SU-DHL-6 (cell line): ENCODE measurements around the gene KATNB1.

Source experiments
- H2AFZ ChIP-seq: fragments of 200-600 bp; sonication (generic); 2 replicates; pipeline ENCODE4 v1.6.1; 2014; ENCODE audit warnings: low read depth, mild to moderate bottlenecking, moderate library complexity, mixed read lengths, antibody characterized with exemption, low read length; ENCODE audit not compliant: severe bottlenecking
- H3F3A ChIP-seq: fragments of 200-600 bp; shearing (Covaris generic); 2 replicates; pipeline ENCODE4 v1.6.0; 2016; ENCODE audit warnings: antibody characterized with exemption, mild to moderate bottlenecking; ENCODE audit not compliant: insufficient read depth
- H3K27ac ChIP-seq: fragments of 200-600 bp; sonication (generic); 2 replicates; pipeline ENCODE4 v1.5.1; 2016; ENCODE audit warnings: low read depth, mild to moderate bottlenecking, low read length, moderate library complexity, mixed read lengths
- H3K27me3 ChIP-seq: fragments of 200-600 bp; sonication (generic), shearing (Covaris generic); 2 replicates; pipeline ENCODE4 v1.6.0; 2014; ENCODE audit warnings: mild to moderate bottlenecking, low read length
- H3K36me3 ChIP-seq: fragments of 200-600 bp; sonication (generic); 2 replicates; pipeline ENCODE4 v1.6.1; 2014; ENCODE audit warnings: mild to moderate bottlenecking, low read length, mixed read lengths
- H3K4me2 ChIP-seq: fragments of 300-600, 200-600 bp; shearing (Covaris generic), sonication (generic); 2 replicates; pipeline ENCODE4 v1.6.0; 2014; ENCODE audit warnings: low read length, low read depth, mild to moderate bottlenecking; ENCODE audit not compliant: poor library complexity, severe bottlenecking
- H3K4me3 ChIP-seq: fragments of 200-600 bp; sonication (generic); 2 replicates; pipeline ENCODE4 v1.5.1; 2014; ENCODE audit warnings: antibody characterized with exemption, low read length, mild to moderate bottlenecking, mixed read lengths; ENCODE audit not compliant: insufficient read depth, poor library complexity, severe bottlenecking
- H3K79me2 ChIP-seq: fragments of 200-600 bp; sonication (generic); 2 replicates; pipeline ENCODE4 v1.6.1; 2014; ENCODE audit warnings: mild to moderate bottlenecking, low read length, moderate library complexity; ENCODE audit not compliant: insufficient read depth
- H3K9ac ChIP-seq: fragments of 200-600 bp; sonication (generic); 2 replicates; pipeline ENCODE4 v1.7.0; 2014; ENCODE audit warnings: mild to moderate bottlenecking, low read length
- H3K9me2 ChIP-seq: fragments of 200-600 bp; sonication (generic); replicated peaks from 2 replicates; pipeline ENCODE4 v1.6.1; 2014; ENCODE audit warnings: low read length; ENCODE audit not compliant: insufficient read depth
- H3K9me3 ChIP-seq: fragments of 200-600 bp; sonication (generic); 2 replicates; pipeline ENCODE4 v1.6.1; 2014; ENCODE audit warnings: low read length, mixed read lengths; ENCODE audit not compliant: insufficient read depth
- H4K20me1 ChIP-seq: fragments of 200-600 bp; sonication (generic); 2 replicates; pipeline ENCODE4 v1.6.1; 2014; ENCODE audit warnings: low read depth, mild to moderate bottlenecking, antibody characterized with exemption, low read length, moderate library complexity, mixed read lengths
- EZH2phosphoT487 ChIP-seq: fragments of 200-600 bp; sonication (generic), shearing (Covaris generic); conservative IDR thresholded peaks from 2 replicates; pipeline ENCODE4 v1.6.1; 2018; ENCODE audit warnings: mild to moderate bottlenecking, antibody characterized with exemption, low read length, moderate library complexity, mixed read lengths
- TF ChIP-seq, protein P1 (sequence below): fragments of 200-600 bp; sonication (generic); IDR thresholded peaks from one replicate; pipeline ENCODE4 v1.5.1; 2017; ENCODE audit warnings: antibody characterized with exemption, mild to moderate bottlenecking, low read length, moderate library complexity; ENCODE audit not compliant: insufficient read depth, poor library complexity, severe bottlenecking

Gene KATNB1

DNA sequence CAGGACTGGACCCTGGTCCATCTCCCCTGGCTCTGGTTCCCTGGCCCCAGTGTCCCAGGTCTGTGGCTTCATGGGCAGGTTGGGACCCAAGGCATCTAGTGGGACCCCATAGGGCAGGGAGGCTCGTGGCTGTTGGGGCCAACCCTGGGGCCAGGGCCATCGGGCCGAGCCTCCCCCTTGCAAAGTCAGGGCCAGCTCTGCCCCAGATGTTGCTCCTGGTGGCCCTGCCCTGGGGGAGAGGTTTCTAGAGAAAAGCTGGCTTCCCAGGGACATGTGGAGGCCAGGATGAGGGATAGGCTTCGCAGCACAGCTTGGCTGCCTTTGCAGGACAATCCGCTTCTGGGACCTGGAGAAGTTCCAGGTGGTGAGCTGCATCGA is 16.6 kb downstream of the KATNB1 start:
- Histone ChIP-seq H3K27me3 (no peaks in the 10 kb centered on the region), H3K27ac (no peak overlapping the region)
- TF ChIP-seq, protein P1, sequence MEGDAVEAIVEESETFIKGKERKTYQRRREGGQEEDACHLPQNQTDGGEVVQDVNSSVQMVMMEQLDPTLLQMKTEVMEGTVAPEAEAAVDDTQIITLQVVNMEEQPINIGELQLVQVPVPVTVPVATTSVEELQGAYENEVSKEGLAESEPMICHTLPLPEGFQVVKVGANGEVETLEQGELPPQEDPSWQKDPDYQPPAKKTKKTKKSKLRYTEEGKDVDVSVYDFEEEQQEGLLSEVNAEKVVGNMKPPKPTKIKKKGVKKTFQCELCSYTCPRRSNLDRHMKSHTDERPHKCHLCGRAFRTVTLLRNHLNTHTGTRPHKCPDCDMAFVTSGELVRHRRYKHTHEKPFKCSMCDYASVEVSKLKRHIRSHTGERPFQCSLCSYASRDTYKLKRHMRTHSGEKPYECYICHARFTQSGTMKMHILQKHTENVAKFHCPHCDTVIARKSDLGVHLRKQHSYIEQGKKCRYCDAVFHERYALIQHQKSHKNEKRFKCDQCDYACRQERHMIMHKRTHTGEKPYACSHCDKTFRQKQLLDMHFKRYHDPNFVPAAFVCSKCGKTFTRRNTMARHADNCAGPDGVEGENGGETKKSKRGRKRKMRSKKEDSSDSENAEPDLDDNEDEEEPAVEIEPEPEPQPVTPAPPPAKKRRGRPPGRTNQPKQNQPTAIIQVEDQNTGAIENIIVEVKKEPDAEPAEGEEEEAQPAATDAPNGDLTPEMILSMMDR: no peak
- TF ChIP-seq EZH2phosphoT487: no peak

DNA sequence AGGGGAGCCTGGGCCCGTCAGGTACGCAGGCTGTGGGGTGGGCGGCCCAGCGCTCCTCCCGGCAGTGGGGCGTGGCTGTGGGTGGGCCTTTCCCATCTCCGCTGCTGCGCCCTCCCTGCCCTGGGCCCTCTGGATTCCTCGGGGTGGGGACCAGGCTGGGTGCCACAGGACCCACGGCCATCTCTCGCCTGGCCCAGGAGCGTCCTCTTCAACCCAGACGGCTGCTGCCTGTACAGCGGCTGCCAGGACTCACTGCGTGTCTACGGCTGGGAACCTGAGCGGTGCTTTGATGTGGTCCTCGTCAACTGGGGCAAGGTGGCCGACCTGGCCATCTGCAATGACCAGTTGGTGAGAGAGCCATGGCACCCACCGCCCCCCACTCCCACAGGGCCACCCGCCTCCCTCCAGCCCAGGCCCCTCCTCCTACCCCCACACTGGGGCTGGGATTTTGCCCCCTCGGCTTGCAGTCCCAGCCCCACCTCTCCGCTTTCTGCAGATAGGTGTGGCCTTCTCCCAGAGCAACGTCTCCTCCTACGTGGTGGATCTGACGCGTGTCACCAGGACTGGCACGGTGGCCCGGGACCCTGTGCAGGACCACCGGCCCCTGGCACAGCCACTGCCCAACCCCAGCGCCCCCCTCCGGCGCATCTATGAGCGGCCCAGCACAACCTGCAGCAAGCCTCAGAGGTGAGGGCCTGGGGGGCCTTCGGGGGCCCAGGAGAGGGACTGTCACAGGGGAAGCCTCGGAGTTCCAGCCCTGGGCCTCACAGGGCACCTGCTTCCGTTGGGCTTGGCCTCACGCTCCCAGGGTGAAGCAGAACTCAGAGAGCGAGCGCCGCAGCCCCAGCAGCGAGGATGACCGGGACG is 17.2 kb downstream of the KATNB1 start:
- H3K4me3 ChIP-seq: no peak overlapping the region
- H4K20me1 ChIP-seq: no peaks in the 10 kb centered on the region
- H3K36me3 ChIP-seq: no peaks in the 10 kb centered on the region

More for the DNA sequence above, 16.6 kb downstream of the KATNB1 start:
- Histone ChIP-seq H3K4me2 (no peak overlapping the region), H3K79me2 (no peaks in the 10 kb centered on the region), H3K9me2 (no peaks in the 10 kb centered on the region), H4K20me1 (no peaks in the 10 kb centered on the region), H3K9ac (no peak overlapping the region), H3K36me3 (no peaks in the 10 kb centered on the region), H3K9me3 (no peaks in the 10 kb centered on the region), H3K4me3 (no peak overlapping the region), H3F3A (no peaks in the 10 kb centered on the region), H2AFZ (no peak overlapping the region)

DNA sequence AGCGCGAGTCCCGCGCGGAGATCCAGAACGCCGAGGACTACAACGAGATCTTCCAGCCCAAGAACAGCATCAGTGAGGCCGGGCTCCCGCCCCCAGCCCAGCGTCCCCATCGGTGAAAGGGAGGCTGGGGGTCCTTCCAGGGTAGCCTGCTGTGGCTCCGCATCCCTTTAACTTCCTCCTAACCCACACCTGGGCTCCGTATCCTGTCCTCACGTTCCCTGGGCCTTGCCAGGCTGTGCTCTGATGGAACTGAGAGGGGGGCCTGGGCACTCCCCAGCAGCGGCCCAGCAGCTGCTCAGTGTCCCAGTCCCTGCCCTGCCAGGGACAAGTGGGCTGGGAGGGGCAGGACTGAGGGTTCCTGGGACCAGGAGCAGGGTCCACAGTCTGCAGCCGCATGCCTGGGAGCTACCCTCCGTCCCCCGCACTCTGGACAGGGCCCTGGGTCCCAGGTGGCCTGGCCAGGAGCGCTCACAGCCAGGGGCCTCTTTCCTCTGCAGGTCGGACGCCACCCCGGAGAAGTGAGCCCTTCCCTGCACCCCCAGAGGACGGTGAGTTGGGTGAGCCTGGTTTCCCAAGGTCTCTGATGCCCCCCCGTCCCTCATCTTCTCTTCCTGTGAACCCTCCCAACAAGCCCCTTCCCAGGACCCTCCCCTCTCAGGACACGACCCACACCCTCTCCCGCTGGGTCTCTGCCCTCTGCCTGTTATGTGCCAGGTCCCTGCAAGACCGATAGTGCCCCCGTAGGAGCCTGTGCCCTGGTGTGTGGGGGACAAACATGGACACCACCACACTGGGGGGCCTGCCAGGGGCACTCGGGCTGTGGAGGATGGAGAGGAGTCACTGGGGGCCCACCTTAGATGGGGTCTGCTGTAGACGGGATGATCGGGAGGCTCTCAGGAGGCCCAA is 18.1 kb downstream of the KATNB1 start:
- H2AFZ ChIP-seq: no peak overlapping the region
- H4K20me1 ChIP-seq: no peaks in the 10 kb centered on the region
- H3F3A ChIP-seq: no peaks in the 10 kb centered on the region
- TF ChIP-seq EZH2phosphoT487: no peak
- TF ChIP-seq, protein P1: no peak
- H3K36me3 ChIP-seq: no peaks in the 10 kb centered on the region
- H3K9ac ChIP-seq: no peak overlapping the region
- no peaks in the 10 kb centered on the region for H3K9me2 ChIP-seq
- H3K27ac ChIP-seq: no peak overlapping the region
- H3K9me3 ChIP-seq: no peaks in the 10 kb centered on the region
- H3K27me3 ChIP-seq: no peaks in the 10 kb centered on the region
- no peaks in the 10 kb centered on the region for H3K79me2 ChIP-seq
- no peak overlapping the region for H3K4me2 ChIP-seq
- no peak overlapping the region for H3K4me3 ChIP-seq

More for the DNA sequence above, 17.2 kb downstream of the KATNB1 start:
- Histone ChIP-seq H3K9me2 (no peaks in the 10 kb centered on the region), H3F3A (no peaks in the 10 kb centered on the region), H3K9me3 (no peaks in the 10 kb centered on the region), H3K4me2 (no peak overlapping the region), H3K79me2 (no peaks in the 10 kb centered on the region), H2AFZ (no peak overlapping the region), H3K9ac (no peak overlapping the region), H3K27ac (no peak overlapping the region), H3K27me3 (no peaks in the 10 kb centered on the region)
- TF ChIP-seq EZH2phosphoT487: no peak
- TF ChIP-seq, protein P1: no peak
